Measurements from ENCODE around the gene GNPAT.

The GNPAT gene

GRCh38 chr1:231318568-231318967 is 77.6 kb downstream of the GNPAT start:
- DNase-seq: no peak

- DNase-seq: no peak
Measured at GRCh38 chr1:231319080-231319479, 78.1 kb downstream of the GNPAT start.

GRCh38 chr1:231322880-231323530 is 82.0 kb downstream of the GNPAT start:
- no peak for DNase-seq

- no peak for DNase-seq
Measured at GRCh38 chr1:231324660-231325059, 83.6 kb downstream of the GNPAT start.

- DNase-seq: no peak
Measured at GRCh38 chr1:231326248-231326647, 85.2 kb downstream of the GNPAT start.

Measured in stimulated activated CD8-positive, alpha-beta memory T cell treated with anti-CD3 and anti-CD28 coated beads, Interleukin-4, amount 100 ng/mL, for 48 hours (primary cell).